Glomerular visceral epithelial cell (primary cell): ENCODE data around the gene RETREG3.

Experiments used
- DNase-seq: peaks from one replicate; pipeline ENCODE4 v3.0.0-alpha.2; 2016; ENCODE audit errors: extremely low spot score

The RETREG3 gene

GRCh38 chr17:42612013-42612412, 2.8 kb upstream of the RETREG3 start:
- no peak for DNase-seq

DNA sequence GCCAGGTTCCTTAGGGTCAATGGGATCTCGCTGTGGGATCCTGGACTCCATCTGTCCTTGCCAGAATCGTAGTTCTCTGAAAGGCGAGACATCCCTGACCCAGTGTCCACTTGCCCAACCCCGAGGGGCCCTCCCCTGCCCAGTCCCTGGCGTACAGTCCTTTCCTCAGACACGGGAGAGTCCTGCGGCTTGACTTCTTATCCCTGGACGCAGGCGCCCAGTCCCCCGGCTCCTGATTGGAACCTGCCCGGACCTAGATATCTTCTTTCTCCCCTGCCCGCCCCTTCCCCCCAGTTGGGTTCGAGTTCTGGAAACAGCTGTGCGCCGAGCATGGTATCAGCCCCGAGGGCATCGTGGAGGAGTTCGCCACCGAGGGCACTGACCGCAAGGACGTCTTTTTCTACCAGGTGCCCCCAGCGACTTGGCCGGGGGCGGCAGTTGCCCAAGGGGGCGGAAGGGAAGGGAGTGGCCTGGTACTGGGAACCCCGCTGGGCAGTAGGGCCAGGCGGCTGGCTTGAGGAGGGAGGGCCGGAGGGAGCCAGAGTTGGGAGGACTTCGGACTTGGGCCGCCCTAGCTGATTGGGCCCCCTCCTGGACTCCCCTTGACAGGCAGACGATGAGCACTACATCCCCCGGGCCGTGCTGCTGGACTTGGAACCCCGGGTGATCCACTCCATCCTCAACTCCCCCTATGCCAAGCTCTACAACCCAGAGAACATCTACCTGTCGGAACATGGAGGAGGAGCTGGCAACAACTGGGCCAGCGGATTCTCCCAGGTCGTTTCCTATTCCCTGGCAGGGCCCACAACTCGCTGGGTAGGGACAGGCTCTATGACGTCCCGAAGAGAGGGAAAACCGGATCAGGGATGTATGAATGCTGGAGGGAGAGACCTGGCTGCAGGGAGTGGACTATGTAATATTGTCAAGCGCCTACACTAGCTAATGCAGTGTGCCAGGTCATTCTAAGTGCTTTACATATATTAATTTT, 934 bp upstream of the RETREG3 start:
- DNase-seq: peak; percentile 24

GRCh38 chr17:42608305-42609181, 631 bp downstream of the RETREG3 start:
- DNase-seq: peak; percentile 11

GRCh38 chr17:42607769-42608168, 1.4 kb downstream of the RETREG3 start:
- no peak for DNase-seq

DNA sequence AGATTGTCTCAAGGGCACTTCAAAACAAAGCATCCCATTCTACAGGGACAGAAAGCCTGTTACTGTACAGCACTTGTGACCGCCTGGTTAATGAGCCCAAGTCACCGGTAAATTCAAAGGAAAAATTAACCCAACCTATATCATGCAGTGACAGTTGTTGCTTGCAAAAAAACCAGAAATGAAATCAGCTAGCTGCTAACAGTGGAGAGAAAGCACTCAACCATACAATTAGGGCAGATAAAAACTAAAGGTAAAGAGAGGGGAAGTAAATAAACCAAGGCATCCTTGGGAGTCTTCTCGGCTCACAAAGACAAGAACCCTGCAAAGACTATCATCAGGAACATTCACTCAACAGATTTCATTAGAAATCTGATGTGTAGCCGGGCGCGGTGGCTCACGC, 5.9 kb downstream of the RETREG3 start:
- no peak for DNase-seq

DNA sequence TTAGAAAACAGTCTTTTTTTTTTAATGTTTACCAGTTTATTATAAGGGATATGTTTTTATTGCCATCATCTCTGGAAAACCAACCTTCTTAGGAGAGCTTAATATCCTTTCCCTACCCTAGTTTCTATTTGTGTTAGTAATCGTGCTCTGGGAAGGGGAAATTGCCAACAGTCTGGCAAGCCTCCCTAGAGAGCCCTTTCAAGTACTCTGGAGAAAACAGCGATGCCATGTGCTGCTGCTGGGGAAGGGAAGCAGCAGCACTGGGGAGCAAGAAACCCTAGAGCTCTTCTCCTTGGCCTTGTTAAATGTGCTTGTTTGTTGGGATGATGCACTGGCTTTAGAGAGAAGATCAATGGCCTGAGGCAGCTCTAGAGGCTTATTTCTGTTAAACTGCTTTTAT, 10.3 kb downstream of the RETREG3 start:
- no peak for DNase-seq

DNA sequence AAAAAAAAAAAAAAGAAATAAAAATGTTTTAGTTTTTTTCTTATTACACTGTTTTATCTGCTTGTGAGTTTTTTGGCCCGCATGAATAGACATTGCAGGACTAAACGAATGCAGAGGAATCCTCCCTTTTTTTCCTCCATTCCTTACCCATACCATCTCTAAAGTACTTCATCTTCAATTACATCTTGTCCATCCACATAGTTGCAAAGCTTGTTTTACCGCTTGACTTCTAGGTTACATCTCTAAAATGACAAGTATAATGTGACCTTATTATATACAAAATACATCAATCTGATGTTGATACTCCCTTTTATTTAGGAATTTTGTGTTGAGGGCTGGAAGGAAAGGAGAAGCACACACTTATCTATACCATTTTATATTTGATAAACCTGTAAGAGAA, 12.8 kb downstream of the RETREG3 start:
- DNase-seq: no peak

GRCh38 chr17:42591411-42591810, 17.8 kb downstream of the RETREG3 start:
- DNase-seq: no peak

GRCh38 chr17:42590886-42591285, 18.3 kb downstream of the RETREG3 start:
- no peak for DNase-seq

DNA sequence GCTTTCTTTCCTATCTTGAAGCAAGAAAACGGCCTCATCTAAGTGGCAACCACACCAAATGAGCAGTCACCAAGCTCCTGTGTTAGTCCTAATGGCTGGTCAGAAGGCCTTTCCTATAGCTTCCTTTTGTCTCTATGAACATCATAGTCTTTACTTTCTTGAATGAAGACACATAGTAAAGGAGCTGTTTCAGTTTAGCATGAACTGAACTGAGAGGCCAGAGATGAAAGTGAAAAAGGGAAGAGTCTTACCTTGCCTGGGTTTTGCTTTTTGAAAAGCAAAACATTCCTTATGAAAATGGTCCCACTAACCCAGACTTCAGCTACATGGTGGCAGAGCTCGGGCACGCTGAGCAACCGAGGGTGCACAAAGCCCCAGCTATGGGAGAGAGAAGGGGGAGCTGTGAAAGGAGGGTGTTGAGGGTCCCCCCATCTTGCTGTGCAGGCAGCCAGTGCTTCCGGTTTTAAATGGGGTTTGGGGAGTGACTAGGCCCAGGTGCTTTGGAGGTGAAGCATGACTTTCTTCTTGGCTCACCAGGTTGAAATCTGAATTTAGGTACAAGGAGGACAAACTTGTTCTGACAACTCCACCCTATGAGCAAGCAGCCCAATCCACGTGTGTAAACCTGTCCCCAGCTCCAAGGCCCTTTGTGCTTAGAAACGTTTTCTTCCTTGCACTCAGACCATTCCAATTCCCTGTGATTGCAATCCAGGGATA, 22.5 kb downstream of the RETREG3 start:
- no peak for DNase-seq

- DNase-seq: no peak
These were observed 23.8 kb downstream of the RETREG3 start for GRCh38 chr17:42585353-42585752.

GRCh38 chr17:42584880-42585279, 24.3 kb downstream of the RETREG3 start:
- no peak for DNase-seq

- no peak for DNase-seq
These were observed 27.4 kb downstream of the RETREG3 start for GRCh38 chr17:42581744-42582270.

DNA sequence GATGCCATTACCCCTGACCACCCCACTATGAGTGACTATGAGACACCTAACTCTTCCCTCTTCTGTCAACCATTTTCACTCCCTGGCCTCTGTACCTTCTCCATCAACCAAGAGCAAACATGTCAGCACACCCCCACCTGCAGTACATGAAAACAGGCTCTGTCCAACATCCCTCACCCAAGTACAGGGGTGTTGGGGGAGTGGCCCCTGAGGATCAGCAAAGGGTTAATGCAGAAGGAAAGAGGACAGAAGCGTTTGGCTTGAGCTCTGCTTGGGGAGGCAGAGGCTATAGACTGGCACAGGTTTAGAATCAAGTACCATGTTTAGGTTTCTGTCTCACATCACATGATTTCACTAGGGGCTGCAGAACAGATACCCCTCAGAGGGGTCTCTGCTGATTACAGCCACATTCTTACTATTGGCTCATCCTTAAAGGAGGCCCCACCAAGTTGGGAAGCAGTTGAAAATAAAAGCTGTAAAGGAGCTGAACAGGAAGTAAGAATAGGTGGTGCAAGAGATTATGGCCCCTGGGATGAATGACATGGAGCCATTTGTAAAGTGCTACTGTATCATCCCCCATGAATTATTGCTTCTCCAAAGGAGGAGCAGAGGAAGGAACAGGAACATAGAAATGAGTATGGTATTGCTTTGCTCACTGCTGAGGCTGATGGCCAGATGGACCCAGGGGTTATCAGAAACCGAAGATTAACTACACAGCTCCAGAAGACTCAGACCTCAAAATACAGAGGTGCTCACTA, 29.2 kb downstream of the RETREG3 start:
- DNase-seq: no peak

- peak; percentile 76 for DNase-seq
These were observed 30.8 kb downstream of the RETREG3 start for GRCh38 chr17:42578282-42578869.

DNA sequence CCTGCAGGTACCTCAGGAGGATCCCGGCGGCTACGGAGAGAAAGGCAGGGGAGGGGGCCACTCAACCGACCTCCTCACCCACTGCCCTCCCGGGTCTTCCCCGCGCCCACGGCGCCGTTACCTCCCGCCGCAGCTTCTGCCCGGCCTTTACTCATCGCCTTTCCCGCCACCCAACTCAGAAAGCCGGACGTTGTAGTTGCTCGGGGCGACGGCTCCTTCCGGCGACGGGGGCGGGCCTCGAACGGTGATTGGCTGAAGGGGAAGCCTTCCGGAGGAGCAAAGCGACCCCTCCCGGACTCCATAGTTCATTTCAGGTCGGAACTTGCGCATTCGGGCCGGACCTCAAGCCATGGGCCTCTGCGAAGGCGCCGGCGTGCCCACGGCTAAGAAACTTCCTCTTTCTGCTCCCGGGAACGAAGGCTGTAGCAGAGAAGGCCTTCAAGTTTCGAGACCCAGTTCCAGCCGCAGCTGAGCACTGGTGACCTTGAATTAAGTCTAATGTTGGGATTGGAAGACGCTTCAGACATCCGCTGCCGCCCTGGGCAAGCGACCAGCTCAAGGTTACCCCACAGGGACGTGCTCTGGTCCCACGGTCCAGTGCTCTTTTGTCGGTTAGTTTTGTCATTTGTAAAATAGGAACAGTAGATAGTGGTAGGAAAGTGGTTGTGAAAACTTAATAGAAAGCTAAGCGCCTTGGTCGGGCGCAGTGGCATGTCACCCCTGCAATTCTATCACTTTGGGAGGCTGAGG, 31.5 kb downstream of the RETREG3 start, which contains the start of gene PSMC3IP:
Gene PSMC3IP, minus strand, starts transcription at position 198 of the 750 bp plus-strand sequence. Its CDS starts 43 bp downstream, at position 155.
- DNase-seq: peak; percentile 95

DNA sequence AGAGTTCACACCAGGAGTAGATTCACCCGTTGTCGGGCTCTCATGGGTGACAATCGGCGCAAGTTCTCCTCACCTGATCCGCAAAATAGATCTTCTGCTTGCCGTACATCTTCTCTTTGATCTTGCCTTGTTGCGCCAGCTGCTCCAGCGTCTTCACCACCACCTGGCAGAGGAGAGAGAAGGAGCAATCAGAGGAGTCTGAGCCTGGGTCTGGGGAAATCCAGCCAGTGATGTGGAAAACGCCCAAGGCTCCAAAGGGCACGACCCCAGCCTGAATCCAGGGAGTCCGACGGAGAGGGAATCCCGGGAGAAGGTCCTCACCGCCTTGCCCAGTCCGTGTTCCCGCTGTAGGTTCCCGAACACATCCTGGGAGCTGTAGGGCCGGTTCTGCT, 32.0 kb downstream of the RETREG3 start:
- DNase-seq: no peak

- no peak for DNase-seq
These were observed 34.7 kb downstream of the RETREG3 start for GRCh38 chr17:42574463-42574862.

GRCh38 chr17:42573095-42573494, 36.1 kb downstream of the RETREG3 start:
- no peak for DNase-seq
